HEK293 (cell line): ENCODE data around the gene DDX10.
A peak's percentile ranks its signal among the peaks of the same experiment; 100 is the strongest.

Experiments used
- CTCF ChIA-PET: fragments of 350-600 bp; formaldehyde crosslinking; extraction: SDS; loops from one replicate; lab custom pipeline; 2021; ENCODE audit warnings: antibody characterized with exemption; lab: Yijun Ruan, JAX
- POLR2A ChIA-PET: fragments of 300-600 bp; formaldehyde crosslinking; extraction: SDS; loops from one replicate; lab custom pipeline; 2020; ENCODE audit warnings: antibody characterized with exemption, inconsistent platforms; lab: Yijun Ruan, JAX
- H3K27ac ChIP-seq: fragments of 200-500 bp; sonication (Bioruptor generic); 2 replicates; pipeline ENCODE4 v1.5.1; 2014; ENCODE audit warnings: low read depth, low read length, control low read depth, inconsistent platforms; ENCODE audit errors: extremely low read depth
- H3K36me3 ChIP-seq, 2 experiments: fragments of 200-500 bp in 1 of 2; sonication (Bioruptor generic) in 1 of 2; 1 replicate in 1 of 2; 2 replicates in 1 of 2; pipeline ENCODE4 v1.5.1; 2014 to 2017; ENCODE audit warnings: inconsistent platforms in 2 of 2, low read length in 2 of 2; ENCODE audit not compliant: control insufficient read depth in 2 of 2, insufficient read depth in 1 of 2
- H3K4me1 ChIP-seq: fragments of 200-500 bp; sonication (Bioruptor generic); 2 replicates; pipeline ENCODE4 v1.5.1; 2014; ENCODE audit warnings: mild to moderate bottlenecking, low read length, inconsistent platforms; ENCODE audit not compliant: control insufficient read depth, insufficient read depth
- H3K4me3 ChIP-seq: 2 replicates; pipeline ENCODE4 v1.5.1; 2011; ENCODE audit warnings: low read depth, mild to moderate bottlenecking, control low read depth, low read length, moderate library complexity
- H3K9me3 ChIP-seq: fragments of 200-500 bp; sonication (Bioruptor generic); 2 replicates; pipeline ENCODE4 v1.5.1; 2014; ENCODE audit warnings: low read depth, low read length, inconsistent platforms; ENCODE audit not compliant: control insufficient read depth, insufficient read depth
- AEBP2 ChIP-seq: fragments of 450-650 bp; formaldehyde crosslinking; IDR thresholded peaks from 2 replicates; pipeline ENCODE4 v1.5.1; 2016; ENCODE audit warnings: missing biosample characterization, missing genetic modification characterization, borderline replicate concordance
- BCL11B ChIP-seq: fragments of 450-650 bp; formaldehyde crosslinking; IDR thresholded peaks from 2 replicates; pipeline ENCODE4 v1.5.1; 2016; ENCODE audit warnings: low read depth, missing biosample characterization, missing genetic modification characterization
- INSM2 ChIP-seq: fragments of 450-650 bp; formaldehyde crosslinking; IDR thresholded peaks from 2 replicates; pipeline ENCODE4 v1.5.1; 2016; ENCODE audit warnings: missing biosample characterization, missing genetic modification characterization
- KLF1 ChIP-seq: fragments of 450-650 bp; formaldehyde crosslinking; IDR thresholded peaks from 2 replicates; pipeline ENCODE4 v1.5.1; 2016; ENCODE audit warnings: missing biosample characterization, missing genetic modification characterization
- OSR2 ChIP-seq: fragments of 450-650 bp; formaldehyde crosslinking; IDR thresholded peaks from 2 replicates; pipeline ENCODE4 v1.5.1; 2016; ENCODE audit warnings: missing biosample characterization, missing genetic modification characterization
- PRDM6 ChIP-seq: fragments of 450-650 bp; formaldehyde crosslinking; IDR thresholded peaks from 2 replicates; pipeline ENCODE4 v1.5.1; 2017; ENCODE audit warnings: missing biosample characterization, missing genetic modification characterization
- SCRT2 ChIP-seq: fragments of 450-650 bp; formaldehyde crosslinking; IDR thresholded peaks from 2 replicates; pipeline ENCODE4 v1.5.1; 2016; ENCODE audit warnings: missing biosample characterization, missing genetic modification characterization
- TCF7L2 ChIP-seq: IDR thresholded peaks from 2 replicates; pipeline ENCODE4 v1.6.1; 2011; ENCODE audit warnings: low read depth, mild to moderate bottlenecking, inconsistent platforms, low read length, moderate library complexity, borderline replicate concordance
- ZBTB1 ChIP-seq: fragments of 450-650 bp; formaldehyde crosslinking; IDR thresholded peaks from 2 replicates; pipeline ENCODE4 v1.5.1; 2016; ENCODE audit warnings: missing biosample characterization, missing genetic modification characterization
- ZBTB44 ChIP-seq: fragments of 450-650 bp; IDR thresholded peaks from 2 replicates; pipeline ENCODE4 v1.5.1; 2018; ENCODE audit warnings: missing biosample characterization, mild to moderate bottlenecking, missing genetic modification characterization
- ZBTB8A ChIP-seq: fragments of 450-650 bp; formaldehyde crosslinking; IDR thresholded peaks from 2 replicates; pipeline ENCODE4 v1.5.1; 2016; ENCODE audit warnings: missing biosample characterization, missing genetic modification characterization
- ZFHX2 ChIP-seq: fragments of 450-650 bp; formaldehyde crosslinking; conservative IDR thresholded peaks from 2 replicates; pipeline ENCODE4 v1.5.1; 2016; ENCODE audit warnings: missing biosample characterization, missing genetic modification characterization
- ZNF138 ChIP-seq: fragments of 450-650 bp; formaldehyde crosslinking; IDR thresholded peaks from 2 replicates; pipeline ENCODE4 v1.5.1; 2016; ENCODE audit warnings: missing biosample characterization, missing genetic modification characterization, borderline replicate concordance
- ZNF24 ChIP-seq: fragments of 450-650 bp; formaldehyde crosslinking; IDR thresholded peaks from 2 replicates; pipeline ENCODE4 v1.5.1; 2016; ENCODE audit warnings: missing biosample characterization, missing genetic modification characterization
- ZNF394 ChIP-seq: fragments of 450-650 bp; formaldehyde crosslinking; IDR thresholded peaks from 2 replicates; pipeline ENCODE4 v1.5.1; 2016; ENCODE audit warnings: missing biosample characterization, missing genetic modification characterization, mild to moderate bottlenecking, moderate library complexity, borderline replicate concordance
- ZNF423 ChIP-seq: fragments of 450-650 bp; formaldehyde crosslinking; IDR thresholded peaks from 2 replicates; pipeline ENCODE4 v1.5.1; 2016; ENCODE audit warnings: missing biosample characterization, missing genetic modification characterization
- ZNF433 ChIP-seq: fragments of 450-650 bp; formaldehyde crosslinking; IDR thresholded peaks from 2 replicates; pipeline ENCODE4 v1.5.1; 2016; ENCODE audit warnings: missing biosample characterization, missing genetic modification characterization, low read depth
- ZNF549 ChIP-seq: fragments of 450-650 bp; IDR thresholded peaks from 2 replicates; pipeline ENCODE4 v1.5.1; 2018; ENCODE audit warnings: missing biosample characterization, missing genetic modification characterization, mild to moderate bottlenecking, inconsistent platforms, moderate library complexity
- ZNF623 ChIP-seq: fragments of 450-650 bp; formaldehyde crosslinking; IDR thresholded peaks from 2 replicates; pipeline ENCODE4 v1.5.1; 2016; ENCODE audit warnings: missing biosample characterization, missing genetic modification characterization
- ZSCAN5A ChIP-seq: fragments of 450-650 bp; formaldehyde crosslinking; IDR thresholded peaks from 2 replicates; pipeline ENCODE4 v1.5.1; 2016; ENCODE audit warnings: missing biosample characterization, missing genetic modification characterization
- ZXDB ChIP-seq: fragments of 450-650 bp; formaldehyde crosslinking; IDR thresholded peaks from 2 replicates; pipeline ENCODE4 v1.5.1; 2016; ENCODE audit warnings: missing biosample characterization, missing genetic modification characterization

DDX10 gene

GRCh38 chr11:108926171-108926840 is 261.4 kb downstream of the DDX10 start:
- POLR2A ChIA-PET: no interaction called here
- no peak overlapping the region for H3K27ac ChIP-seq
- CTCF ChIA-PET: interaction anchor here (0.6 kb wide), 3 partner anchors 8 to 672 kb away, joined by 3 read pairs; no protein-coding TSS in a partner anchor
- no peaks in the 10 kb centered on the region for H3K36me3 ChIP-seq
- TF ChIP-seq PRDM6 (tag by site-specific recombination) (peak; percentile 59), ZFHX2 (tag by site-specific recombination) (no peak), KLF1 (tag by site-specific recombination) (no peak), SCRT2 (tag by site-specific recombination) (peak; percentile 34; the same call in 1 of the 2 replicates), ZNF423 (tag by site-specific recombination) (no peak), ZNF433 (no peak), ZBTB44 (tag by site-specific recombination) (0 out of 2 replicates have a peak, but pooled peaks have one; percentile 40), ZNF24 (tag by site-specific recombination) (no peak), ZNF549 (no peak), OSR2 (tag by site-specific recombination) (peak; percentile 20; the same call in 1 of the 2 replicates)
- H3K4me1 ChIP-seq: no peaks in the 10 kb centered on the region
- H3K9me3 ChIP-seq: no peaks in the 10 kb centered on the region
- no peak overlapping the region for H3K4me3 ChIP-seq

GRCh38 chr11:108926841-108927577 is 262.1 kb downstream of the DDX10 start:
- CTCF ChIA-PET: interaction anchor here (0.6 kb wide), 1 partner anchor 213 kb away, joined by 3 read pairs; no protein-coding TSS in a partner anchor
- Histone ChIP-seq H3K36me3 (no peaks in the 10 kb centered on the region), H3K27ac (no peak overlapping the region), H3K4me3 (no peak overlapping the region), H3K4me1 (no peaks in the 10 kb centered on the region), H3K9me3 (no peaks in the 10 kb centered on the region)
- POLR2A ChIA-PET: no interaction called here
- TF ChIP-seq ZBTB8A (tag by site-specific recombination) (peak; percentile 51), ZXDB (no peak)

GRCh38 chr11:108927791-108928545 is 263.1 kb downstream of the DDX10 start:
- Histone ChIP-seq H3K36me3 (no peaks in the 10 kb centered on the region), H3K9me3 (no peaks in the 10 kb centered on the region), H3K27ac (no peak overlapping the region), H3K4me3 (no peak overlapping the region), H3K4me1 (no peaks in the 10 kb centered on the region)
- CTCF ChIA-PET: no interaction called here
- POLR2A ChIA-PET: no interaction called here
- TF ChIP-seq ZBTB1 (tag by site-specific recombination) (no peak), ZNF394 (no peak), AEBP2 (no peak), ZNF623 (tag by site-specific recombination) (no peak), ZSCAN5A (tag by site-specific recombination) (no peak), INSM2 (tag by site-specific recombination) (no peak), ZNF138 (no peak), BCL11B (no peak), TCF7L2 (no peak)
